ENCODE measurements around the gene ZBTB21.
A peak's percentile ranks its signal among the peaks of the same experiment; 100 is the strongest.

The ZBTB21 gene

DNA sequence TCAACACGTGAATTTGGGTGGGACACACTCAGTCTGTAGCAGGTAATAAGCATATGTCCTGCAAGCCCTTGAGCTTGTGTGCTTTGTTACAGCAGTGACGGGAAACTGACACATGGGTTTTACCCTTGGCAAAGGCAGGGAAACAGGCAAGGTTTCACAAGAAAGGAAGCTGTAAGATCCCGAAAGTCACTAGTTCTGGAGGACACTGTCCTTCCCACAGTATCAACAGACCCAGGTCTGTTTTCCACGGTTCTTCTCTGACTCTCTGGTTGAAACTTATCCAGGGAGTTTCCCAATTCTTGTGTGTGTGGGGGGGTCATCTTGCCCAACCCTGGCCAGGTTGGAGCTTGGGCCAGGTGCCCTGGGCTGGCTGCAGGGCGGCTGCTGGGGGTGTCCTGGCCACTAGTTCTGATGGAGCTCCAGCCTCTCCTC, 29.3 kb upstream of the ZBTB21 start:
- DNase-seq: no peak

DNA sequence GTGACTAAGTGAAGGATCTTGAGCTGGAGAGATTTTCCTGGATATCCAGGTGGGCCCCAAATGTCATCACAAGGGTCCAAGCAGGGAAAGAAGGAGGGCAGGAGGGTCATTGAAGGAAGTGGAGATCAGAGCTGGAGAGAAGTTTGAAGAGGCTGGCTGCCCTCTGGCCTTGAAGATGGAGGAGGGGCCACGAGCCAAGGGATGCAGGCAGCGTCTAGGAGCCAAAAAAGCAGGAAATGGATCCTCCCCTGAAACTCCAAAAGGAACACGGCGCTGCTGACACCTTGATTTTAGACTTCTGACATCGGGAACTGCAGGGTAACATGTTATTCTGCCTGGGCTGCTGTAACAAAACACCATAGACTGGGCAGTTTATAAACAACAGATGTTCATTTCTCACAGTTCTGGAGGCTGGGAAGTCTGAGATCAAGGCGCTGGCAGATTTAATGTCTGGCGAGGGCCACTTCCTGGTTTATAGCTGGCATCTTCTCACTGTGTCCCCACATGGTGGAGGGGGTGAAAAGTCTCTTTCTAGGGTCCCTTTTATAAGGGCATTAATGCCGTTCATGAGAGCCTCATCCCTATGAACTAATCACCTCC, 28.8 kb upstream of the ZBTB21 start:
- DNase-seq: no peak

DNA sequence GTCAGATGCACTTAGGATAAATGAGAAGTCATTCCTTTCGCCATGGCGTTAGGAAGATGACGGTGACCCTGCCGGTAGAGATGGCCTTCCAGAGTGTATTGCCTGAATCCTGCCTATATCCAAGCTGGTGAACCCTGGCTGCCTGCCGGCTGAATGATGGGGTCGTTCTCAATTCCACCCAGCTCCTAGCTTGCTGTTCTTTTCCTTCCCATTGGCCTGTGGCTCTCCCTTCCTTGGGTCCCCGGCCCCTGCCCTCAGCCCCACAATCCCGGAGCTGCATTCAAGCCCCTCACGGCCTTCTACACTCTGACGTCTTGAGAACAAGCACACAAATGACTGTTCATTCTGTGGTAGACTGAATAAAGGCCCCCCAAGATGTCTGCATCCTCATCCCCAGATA, 28.2 kb upstream of the ZBTB21 start:
- no peak for DNase-seq

GRCh38 chr21:42037943-42038342, 27.8 kb upstream of the ZBTB21 start:
- peak; percentile 54 for DNase-seq

DNA sequence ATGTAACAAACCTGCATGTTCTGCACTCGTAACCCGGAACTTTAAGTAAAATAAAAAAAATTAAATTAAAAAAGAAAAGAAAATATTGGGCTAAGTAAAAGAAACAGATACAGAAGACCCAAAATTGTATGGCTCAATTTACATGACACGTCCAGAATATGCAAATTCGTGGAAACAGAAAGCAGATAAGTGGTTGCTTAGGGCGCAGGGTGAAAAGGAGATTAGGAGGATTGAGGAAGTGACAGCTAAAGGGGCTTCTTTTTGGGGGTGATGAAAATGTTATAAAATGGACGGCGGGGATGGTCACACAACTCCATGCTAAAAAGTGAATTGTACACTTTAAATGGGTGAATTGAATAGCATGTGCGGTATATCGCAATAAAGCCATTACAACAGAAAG, 27.4 kb upstream of the ZBTB21 start:
- DNase-seq: no peak

- no peak for DNase-seq
Measured at GRCh38 chr21:42036313-42036712, 26.2 kb upstream of the ZBTB21 start.

DNA sequence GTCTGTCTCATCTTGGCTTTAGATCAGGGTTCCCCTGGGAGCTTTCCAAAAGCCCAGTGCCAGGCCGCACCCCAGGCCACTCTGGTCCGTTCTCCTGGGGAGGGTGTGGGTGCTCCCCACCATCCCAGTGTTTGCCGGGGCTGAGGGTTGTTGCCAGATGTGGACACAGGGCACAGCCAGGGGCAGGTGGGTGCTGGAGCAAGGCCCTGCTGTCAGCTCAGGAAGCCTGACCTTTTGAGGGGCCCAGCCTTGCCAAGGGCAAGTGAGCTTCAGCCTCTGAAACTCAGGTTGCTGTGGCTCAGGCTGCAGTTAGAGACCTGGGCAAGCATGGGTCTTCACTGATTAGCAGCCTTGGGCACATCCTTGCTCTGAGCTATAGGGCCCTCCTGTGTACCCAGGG, 22.8 kb upstream of the ZBTB21 start:
- DNase-seq: no peak

- DNase-seq: no peak
Measured at GRCh38 chr21:42032266-42032665, 22.1 kb upstream of the ZBTB21 start.

GRCh38 chr21:42031816-42032215, 21.7 kb upstream of the ZBTB21 start:
- no peak for DNase-seq

GRCh38 chr21:42031241-42031640, 21.1 kb upstream of the ZBTB21 start:
- DNase-seq: no peak

- DNase-seq: no peak
Measured at GRCh38 chr21:42030311-42030710, 20.2 kb upstream of the ZBTB21 start.

- no peak for DNase-seq
Measured at GRCh38 chr21:42028766-42029425, 18.7 kb upstream of the ZBTB21 start.

DNA sequence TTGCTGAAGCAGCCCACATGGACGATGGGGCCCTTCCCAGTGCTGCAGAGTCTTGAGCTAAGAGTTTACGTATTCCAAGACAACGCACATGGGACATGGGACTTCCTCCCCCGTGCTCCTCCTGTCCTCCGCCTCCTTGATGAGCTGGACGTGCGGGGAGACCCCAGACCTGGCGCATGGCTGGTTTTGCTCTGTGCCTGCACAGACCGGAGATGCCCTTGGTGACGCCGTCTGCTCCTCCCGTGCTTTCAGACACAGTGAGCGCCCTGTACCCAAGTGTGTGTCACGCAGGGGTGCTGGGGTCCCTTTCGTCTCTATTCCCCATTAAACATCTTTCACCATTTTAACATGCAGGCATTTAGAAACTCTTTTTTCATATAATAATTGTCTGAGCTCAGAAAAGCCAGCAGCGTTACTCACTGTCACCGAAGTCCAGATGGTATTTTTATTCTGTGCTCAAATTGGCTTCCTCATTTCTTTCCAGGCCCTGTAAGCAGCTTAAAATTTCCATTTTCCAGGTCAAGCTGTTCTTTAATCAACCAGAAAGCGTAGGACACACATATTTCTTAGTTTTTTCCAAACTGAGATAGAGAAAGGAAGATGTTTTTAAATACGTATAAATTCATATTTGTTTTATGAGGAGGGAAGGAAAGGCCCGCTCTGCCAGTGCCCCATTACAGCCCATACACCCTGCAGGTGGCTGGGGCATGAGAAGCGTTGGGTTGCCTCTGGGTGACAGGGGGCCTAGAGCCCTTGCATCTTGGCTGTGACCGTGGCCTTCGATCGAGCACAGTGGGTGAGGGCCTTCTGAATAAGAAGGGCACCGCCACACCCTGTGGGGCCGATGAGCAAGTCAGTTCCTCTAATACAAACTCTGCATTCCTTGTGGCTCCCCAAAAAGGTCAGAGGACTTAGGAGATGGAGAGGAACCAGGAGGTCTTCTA, 17.9 kb upstream of the ZBTB21 start:
- DNase-seq: no peak

DNA sequence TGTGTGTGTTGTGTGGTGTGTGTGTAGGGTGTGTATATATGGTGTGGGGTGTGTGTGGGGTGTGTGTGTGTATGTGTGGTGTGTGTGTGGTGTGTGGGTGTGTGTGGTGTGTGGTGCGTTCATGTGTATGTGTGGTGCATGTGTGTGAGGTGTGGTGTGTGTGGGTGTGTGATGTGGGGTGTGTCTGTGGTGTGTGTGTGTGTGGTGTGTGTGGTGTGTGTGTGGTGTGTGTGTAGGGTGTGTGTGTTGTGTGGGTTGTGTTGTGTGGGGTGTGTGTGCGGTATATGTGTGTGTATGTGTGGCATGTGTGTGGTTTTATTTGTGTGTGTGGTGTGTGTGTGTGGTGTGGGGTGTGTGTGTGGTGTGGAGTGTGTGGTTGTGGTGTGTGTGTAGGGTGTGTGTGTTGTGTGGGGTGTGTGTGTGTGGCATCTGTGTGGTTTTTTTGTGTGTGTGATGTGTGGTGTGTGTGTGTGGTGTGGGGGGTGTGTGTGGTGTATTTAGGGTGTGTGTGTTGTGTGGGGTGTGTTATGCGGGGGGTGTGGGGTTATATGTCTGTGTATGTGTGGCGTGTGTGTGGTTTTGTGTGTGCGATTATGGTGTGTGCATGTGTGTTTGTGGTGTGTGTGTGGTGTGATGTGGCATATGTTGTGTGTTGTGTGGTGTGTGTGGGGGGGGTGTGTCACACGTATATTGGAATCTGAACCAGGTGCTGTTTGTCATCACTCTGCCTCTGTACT, 17.1 kb upstream of the ZBTB21 start:
- DNase-seq: no peak

DNA sequence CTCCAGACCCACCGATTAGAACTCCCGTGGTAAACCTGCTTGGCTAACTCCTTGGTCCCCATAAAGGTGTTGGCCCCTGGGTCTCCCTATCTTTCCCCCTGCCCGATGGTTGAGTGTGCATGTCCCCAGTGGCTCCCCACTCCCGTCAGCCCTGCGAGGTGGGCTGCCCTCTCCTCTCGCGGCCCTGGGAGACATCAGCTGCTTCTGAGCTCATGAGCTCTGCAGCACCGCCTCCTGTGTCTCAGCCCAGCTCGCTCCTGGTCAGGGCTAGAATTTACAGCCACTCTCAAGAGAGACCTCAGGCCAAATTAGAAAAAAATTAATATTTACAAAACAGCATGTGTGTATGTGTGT, 15.9 kb upstream of the ZBTB21 start:
- DNase-seq: peak; percentile 53

- no peak for DNase-seq
Measured at GRCh38 chr21:42025376-42026081, 15.4 kb upstream of the ZBTB21 start.

GRCh38 chr21:42022906-42023305, 12.7 kb upstream of the ZBTB21 start:
- no peak for DNase-seq

DNA sequence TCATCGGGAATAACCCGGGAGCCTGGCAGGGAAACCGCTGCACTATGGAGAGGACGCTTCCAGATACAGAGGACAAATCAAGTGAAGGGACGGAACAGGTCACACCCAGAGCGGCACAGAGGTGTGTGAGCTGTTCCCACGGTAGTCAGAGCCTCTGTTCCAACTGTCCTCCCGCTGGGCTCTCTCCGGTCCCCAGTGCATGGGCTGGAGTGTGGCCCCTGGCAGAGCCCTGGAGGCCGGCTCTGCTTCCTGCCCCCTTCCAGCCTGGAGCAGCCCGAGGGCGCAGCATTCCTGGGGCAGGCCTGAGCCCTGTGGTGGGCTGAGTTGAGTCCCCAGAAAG, 11.9 kb upstream of the ZBTB21 start:
- no peak for DNase-seq

DNA sequence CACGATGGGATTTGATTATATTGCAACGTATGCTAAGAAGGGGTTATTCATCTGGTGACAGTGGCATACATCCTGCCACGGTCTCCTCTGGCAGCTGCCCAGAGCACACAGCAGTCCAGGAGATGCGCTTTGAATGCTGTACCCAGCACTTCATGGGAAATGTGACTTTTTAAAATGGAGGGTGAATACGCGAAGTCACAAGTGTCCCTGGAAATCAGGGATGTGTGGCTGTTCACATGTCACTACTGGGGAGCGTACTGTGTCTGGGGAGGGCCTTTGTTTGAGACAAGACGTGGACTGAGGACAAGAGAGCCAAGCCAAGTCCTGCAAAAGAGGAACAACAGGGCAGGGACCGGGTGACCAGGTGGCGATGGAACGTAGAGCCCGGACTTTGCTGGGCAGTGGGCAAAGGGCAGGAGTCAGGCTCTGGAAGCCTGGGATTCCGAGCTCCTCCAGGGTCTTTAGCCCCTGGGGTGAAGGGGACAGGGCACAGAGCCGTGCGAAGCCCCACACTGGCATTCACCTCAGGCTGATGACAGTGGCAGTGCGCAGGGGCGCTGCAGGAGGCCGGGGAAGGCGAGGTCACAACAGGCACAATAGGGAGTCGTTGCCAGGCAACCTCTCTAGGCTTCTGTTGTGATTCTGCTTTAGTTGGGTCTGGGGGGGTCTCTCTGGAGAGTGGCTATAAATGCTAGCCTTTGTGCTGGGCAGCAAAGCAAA, 11.4 kb upstream of the ZBTB21 start:
- peak; percentile 95 for DNase-seq

- no peak for DNase-seq
Measured at GRCh38 chr21:42019706-42020105, 9.5 kb upstream of the ZBTB21 start.

GRCh38 chr21:42019101-42019605, 9.0 kb upstream of the ZBTB21 start:
- DNase-seq: no peak

- no peak for DNase-seq
Measured at GRCh38 chr21:42017022-42017421, 6.9 kb upstream of the ZBTB21 start.

Data from eye (tissue), 1 donor.